SK-N-SH (cell line): ENCODE data around the gene SMURF1.

Source experiments
- FOXJ3 ChIP-seq: sonication (generic); formaldehyde crosslinking; IDR thresholded peaks from 2 replicates; pipeline ENCODE4 v1.5.1; 2020; ENCODE audit warnings: mild to moderate bottlenecking, missing genetic modification reagents
- RAD21 ChIP-seq: IDR thresholded peaks from 2 replicates; pipeline ENCODE4 v1.6.1; 2012; ENCODE audit warnings: mild to moderate bottlenecking, low read length
- RFX5 ChIP-seq: IDR thresholded peaks from 2 replicates; pipeline ENCODE4 v1.6.1; 2012; ENCODE audit warnings: mild to moderate bottlenecking, improper control_type of control experiment, low read length
- SMC3 ChIP-seq: IDR thresholded peaks from 2 replicates; pipeline ENCODE4 v1.6.1; 2012; ENCODE audit warnings: low read depth, low read length, improper control_type of control experiment
- TEAD4 ChIP-seq: IDR thresholded peaks from 2 replicates; pipeline ENCODE4 v1.4.0; 2012; ENCODE audit warnings: mild to moderate bottlenecking, borderline replicate concordance; ENCODE audit not compliant: insufficient read depth
- YY1 ChIP-seq: IDR thresholded peaks from 2 replicates; pipeline ENCODE4 v1.4.0; 2012; ENCODE audit warnings: low read depth, mild to moderate bottlenecking
- TF ChIP-seq, protein P1 (sequence below): IDR thresholded peaks from 2 replicates; pipeline ENCODE4 v1.4.0; 2012; ENCODE audit warnings: low read depth
- TF ChIP-seq, protein P2 (sequence below): fragments of 200-600 bp; sonication (generic); IDR thresholded peaks from 2 replicates; pipeline ENCODE4 v1.6.1; 2017; ENCODE audit warnings: antibody characterized with exemption, mild to moderate bottlenecking, moderate library complexity

DNA sequence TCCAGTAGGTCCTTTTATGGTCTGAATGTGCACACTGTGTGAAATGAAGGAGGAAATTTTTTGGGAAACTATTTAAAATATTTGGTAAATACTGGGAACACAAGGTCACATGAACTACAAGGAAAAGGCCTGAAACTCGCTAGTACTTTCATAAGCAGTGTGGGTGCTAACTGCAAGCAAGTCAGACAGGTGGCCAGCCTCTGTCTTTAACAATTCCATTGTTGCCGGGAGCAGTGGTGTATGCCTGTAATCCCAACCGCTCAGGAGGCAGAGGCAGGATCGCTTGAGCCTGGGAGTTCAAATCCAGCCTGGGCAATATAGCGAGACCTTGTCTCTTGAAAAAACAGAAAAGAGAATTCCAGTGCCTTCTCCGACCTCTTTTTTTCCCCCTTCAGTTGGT lies 37.5 kb downstream of the SMURF1 start:
- TF ChIP-seq, protein P1, sequence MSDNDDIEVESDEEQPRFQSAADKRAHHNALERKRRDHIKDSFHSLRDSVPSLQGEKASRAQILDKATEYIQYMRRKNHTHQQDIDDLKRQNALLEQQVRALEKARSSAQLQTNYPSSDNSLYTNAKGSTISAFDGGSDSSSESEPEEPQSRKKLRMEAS: no peak
- TF ChIP-seq YY1 (no peak), RAD21 (no peak), SMC3 (no peak), RFX5 (no peak), FOXJ3 (no peak), TEAD4 (no peak)
- TF ChIP-seq, protein P2, sequence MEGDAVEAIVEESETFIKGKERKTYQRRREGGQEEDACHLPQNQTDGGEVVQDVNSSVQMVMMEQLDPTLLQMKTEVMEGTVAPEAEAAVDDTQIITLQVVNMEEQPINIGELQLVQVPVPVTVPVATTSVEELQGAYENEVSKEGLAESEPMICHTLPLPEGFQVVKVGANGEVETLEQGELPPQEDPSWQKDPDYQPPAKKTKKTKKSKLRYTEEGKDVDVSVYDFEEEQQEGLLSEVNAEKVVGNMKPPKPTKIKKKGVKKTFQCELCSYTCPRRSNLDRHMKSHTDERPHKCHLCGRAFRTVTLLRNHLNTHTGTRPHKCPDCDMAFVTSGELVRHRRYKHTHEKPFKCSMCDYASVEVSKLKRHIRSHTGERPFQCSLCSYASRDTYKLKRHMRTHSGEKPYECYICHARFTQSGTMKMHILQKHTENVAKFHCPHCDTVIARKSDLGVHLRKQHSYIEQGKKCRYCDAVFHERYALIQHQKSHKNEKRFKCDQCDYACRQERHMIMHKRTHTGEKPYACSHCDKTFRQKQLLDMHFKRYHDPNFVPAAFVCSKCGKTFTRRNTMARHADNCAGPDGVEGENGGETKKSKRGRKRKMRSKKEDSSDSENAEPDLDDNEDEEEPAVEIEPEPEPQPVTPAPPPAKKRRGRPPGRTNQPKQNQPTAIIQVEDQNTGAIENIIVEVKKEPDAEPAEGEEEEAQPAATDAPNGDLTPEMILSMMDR: no peak
